Fibroblast of lung (primary cell): ENCODE measurements around the gene ZNF20.

Source experiments
- EZH2 ChIP-seq: IDR thresholded peaks from 2 replicates; pipeline ENCODE4 v1.5.1; 2012; ENCODE audit warnings: low read length, control low read depth, mild to moderate bottlenecking; ENCODE audit errors: missing control alignments
- TF ChIP-seq, protein P1 (sequence below), 2 donors: IDR thresholded peaks in 1 of 2; conservative IDR thresholded peaks in 1 of 2; 1 replicate in 1 of 2; 2 replicates in 1 of 2; pipeline ENCODE4 v1.5.1; 2011 to 2012; ENCODE audit warnings: low read length in 2 of 2, control low read depth in 1 of 2, inconsistent platforms in 1 of 2, low read depth in 1 of 2, mild to moderate bottlenecking in 1 of 2

DNA sequence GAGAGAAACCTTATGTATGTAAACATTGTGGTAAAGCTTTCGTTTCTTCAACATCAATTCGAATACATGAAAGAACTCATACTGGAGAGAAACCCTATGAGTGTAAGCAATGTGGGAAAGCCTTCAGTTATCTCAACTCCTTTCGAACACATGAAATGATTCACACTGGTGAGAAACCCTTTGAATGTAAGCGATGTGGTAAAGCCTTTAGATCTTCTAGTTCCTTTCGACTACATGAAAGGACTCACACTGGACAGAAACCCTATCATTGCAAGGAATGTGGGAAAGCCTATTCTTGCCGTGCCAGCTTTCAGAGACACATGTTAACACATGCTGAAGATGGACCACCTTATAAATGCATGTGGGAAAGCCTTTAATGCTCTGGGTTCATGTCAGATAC lies 47.5 kb upstream of the ZNF20 start:
- TF ChIP-seq, protein P1, sequence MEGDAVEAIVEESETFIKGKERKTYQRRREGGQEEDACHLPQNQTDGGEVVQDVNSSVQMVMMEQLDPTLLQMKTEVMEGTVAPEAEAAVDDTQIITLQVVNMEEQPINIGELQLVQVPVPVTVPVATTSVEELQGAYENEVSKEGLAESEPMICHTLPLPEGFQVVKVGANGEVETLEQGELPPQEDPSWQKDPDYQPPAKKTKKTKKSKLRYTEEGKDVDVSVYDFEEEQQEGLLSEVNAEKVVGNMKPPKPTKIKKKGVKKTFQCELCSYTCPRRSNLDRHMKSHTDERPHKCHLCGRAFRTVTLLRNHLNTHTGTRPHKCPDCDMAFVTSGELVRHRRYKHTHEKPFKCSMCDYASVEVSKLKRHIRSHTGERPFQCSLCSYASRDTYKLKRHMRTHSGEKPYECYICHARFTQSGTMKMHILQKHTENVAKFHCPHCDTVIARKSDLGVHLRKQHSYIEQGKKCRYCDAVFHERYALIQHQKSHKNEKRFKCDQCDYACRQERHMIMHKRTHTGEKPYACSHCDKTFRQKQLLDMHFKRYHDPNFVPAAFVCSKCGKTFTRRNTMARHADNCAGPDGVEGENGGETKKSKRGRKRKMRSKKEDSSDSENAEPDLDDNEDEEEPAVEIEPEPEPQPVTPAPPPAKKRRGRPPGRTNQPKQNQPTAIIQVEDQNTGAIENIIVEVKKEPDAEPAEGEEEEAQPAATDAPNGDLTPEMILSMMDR (conservative IDR thresholded peaks at IDR 0.05 in 1 of 2, IDR thresholded peaks at IDR 0.05 in 1 of 2; ENCODE audit: low read depth in 1 of 2, low read length in 2 of 2): no peak
- no peak for TF ChIP-seq EZH2
